Loucy (cell line): Measurements from ENCODE around the gene WNK2.

Source experiments
- EZH2phosphoT487 ChIP-seq: fragments of 200-600 bp; IDR thresholded peaks from 2 replicates; pipeline ENCODE4 v1.6.1; 2018; ENCODE audit warnings: antibody characterized with exemption, mild to moderate bottlenecking, moderate library complexity, borderline replicate concordance
- TF ChIP-seq, protein P1 (sequence below): fragments of 200-600 bp; sonication (generic); conservative IDR thresholded peaks from 2 replicates; pipeline ENCODE4 v1.5.1; 2014; ENCODE audit warnings: mild to moderate bottlenecking, antibody characterized with exemption, low read length

DNA sequence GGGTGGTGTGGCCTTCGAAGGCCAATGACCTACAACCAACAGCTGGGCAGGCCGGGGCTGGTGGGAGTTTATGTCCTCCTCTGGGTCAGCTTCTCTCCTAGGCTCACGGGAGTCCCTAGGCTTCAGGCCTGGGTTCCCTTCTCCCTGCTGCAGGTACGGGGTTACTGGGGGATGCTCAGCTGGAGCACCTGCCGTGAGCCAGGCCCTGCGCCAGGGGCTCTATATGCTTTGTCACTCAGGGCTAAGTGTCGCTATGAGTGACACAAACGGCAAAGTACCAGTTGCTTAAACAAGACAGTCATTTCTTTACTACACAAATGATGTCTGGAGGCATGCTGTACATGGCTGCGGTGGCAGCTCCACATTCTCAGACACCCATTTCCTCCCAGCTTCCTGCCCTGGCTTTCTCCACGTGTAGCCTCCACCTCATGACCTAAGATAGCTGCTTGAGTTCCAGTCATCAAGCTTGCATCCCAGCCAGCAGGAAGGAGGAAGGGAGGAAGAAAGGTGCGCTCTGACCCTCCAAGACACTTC lies 27.4 kb upstream of the WNK2 start:
- TF ChIP-seq, protein P1, sequence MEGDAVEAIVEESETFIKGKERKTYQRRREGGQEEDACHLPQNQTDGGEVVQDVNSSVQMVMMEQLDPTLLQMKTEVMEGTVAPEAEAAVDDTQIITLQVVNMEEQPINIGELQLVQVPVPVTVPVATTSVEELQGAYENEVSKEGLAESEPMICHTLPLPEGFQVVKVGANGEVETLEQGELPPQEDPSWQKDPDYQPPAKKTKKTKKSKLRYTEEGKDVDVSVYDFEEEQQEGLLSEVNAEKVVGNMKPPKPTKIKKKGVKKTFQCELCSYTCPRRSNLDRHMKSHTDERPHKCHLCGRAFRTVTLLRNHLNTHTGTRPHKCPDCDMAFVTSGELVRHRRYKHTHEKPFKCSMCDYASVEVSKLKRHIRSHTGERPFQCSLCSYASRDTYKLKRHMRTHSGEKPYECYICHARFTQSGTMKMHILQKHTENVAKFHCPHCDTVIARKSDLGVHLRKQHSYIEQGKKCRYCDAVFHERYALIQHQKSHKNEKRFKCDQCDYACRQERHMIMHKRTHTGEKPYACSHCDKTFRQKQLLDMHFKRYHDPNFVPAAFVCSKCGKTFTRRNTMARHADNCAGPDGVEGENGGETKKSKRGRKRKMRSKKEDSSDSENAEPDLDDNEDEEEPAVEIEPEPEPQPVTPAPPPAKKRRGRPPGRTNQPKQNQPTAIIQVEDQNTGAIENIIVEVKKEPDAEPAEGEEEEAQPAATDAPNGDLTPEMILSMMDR: no peak
- TF ChIP-seq EZH2phosphoT487: no peak
